NT2/D1 (cell line): ENCODE measurements around the gene TADA1.

Source experiments
- DNase-seq: peaks from one replicate; pipeline ENCODE4 v3.0.0-alpha.2; 2011; ENCODE audit warnings: low read depth, low spot score
- H3K27me3 ChIP-seq: 2 replicates; pipeline ENCODE4 v1.6.0; 2011; ENCODE audit warnings: mild to moderate bottlenecking; ENCODE audit not compliant: insufficient read length, insufficient read depth
- H3K36me3 ChIP-seq: 2 replicates; pipeline ENCODE4 v1.6.1; 2011; ENCODE audit warnings: mild to moderate bottlenecking, low read length, mixed read lengths; ENCODE audit not compliant: insufficient read depth, insufficient read length
- H3K4me1 ChIP-seq: 2 replicates; pipeline ENCODE4 v1.5.1; 2011; ENCODE audit not compliant: insufficient read depth, insufficient read length
- H3K4me3 ChIP-seq: 2 replicates; pipeline ENCODE4 v1.5.1; 2011; ENCODE audit warnings: low read depth; ENCODE audit not compliant: insufficient read length
- H3K9ac ChIP-seq: 2 replicates; pipeline ENCODE4 v1.6.0; 2011; ENCODE audit warnings: low read depth; ENCODE audit not compliant: insufficient read length
- H3K9me3 ChIP-seq: 2 replicates; pipeline ENCODE4 v1.5.1; 2011; ENCODE audit warnings: mild to moderate bottlenecking, low read length; ENCODE audit not compliant: insufficient read depth
- SUZ12 ChIP-seq: IDR thresholded peaks from 2 replicates; pipeline ENCODE4 v1.6.1; 2011; ENCODE audit not compliant: insufficient read length, insufficient read depth; ENCODE audit errors: extremely low read depth
- YY1 ChIP-seq: IDR thresholded peaks from 2 replicates; pipeline ENCODE4 v1.6.1; 2011; ENCODE audit not compliant: insufficient read length, insufficient read depth
- ZNF274 ChIP-seq: IDR thresholded peaks from 2 replicates; pipeline ENCODE4 v1.6.1; 2011; ENCODE audit warnings: mild to moderate bottlenecking, low read depth, low read length

TADA1 gene

GRCh38 chr1:166915042-166915441 is 39.0 kb upstream of the TADA1 start:
- H3K27me3 ChIP-seq: no peaks in the 10 kb centered on the region
- TF ChIP-seq YY1 (no peak), SUZ12 (no peak), ZNF274 (no peak)
- peaks cover 2% of the 10 kb centered on the region for H3K36me3 ChIP-seq
- H3K9ac ChIP-seq: no peak overlapping the region
- peaks cover 16% of the 10 kb centered on the region for H3K9me3 ChIP-seq
- peaks cover 2% of the 10 kb centered on the region for H3K4me1 ChIP-seq
- no peak overlapping the region for H3K4me3 ChIP-seq
- DNase-seq: no peak

DNA sequence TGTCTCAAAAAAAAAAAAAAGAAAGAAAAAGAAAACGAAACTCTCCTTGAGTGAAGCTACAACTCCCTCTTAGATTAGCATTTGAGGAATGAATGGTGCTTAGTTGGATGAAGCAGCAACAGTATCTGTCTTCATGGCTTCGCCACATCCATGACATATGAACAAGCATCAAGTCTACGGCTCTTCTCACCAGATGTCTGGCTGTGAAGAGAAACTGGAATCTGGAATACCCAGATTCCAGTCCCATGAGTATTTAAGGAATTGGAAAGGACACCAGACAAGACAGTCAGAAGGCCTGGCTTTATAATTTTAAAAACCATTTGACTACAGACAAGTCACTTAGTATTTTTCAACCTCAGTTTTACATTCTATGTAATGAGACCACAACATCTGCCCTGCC is 38.0 kb upstream of the TADA1 start:
- TF ChIP-seq ZNF274: no peak
- no peak for TF ChIP-seq YY1
- TF ChIP-seq SUZ12: no peak
- H3K36me3 ChIP-seq: peaks cover 2% of the 10 kb centered on the region
- no peak for DNase-seq
- peaks cover 16% of the 10 kb centered on the region for H3K9me3 ChIP-seq
- peaks cover 2% of the 10 kb centered on the region for H3K4me1 ChIP-seq
- no peaks in the 10 kb centered on the region for H3K27me3 ChIP-seq
- H3K9ac ChIP-seq: no peak overlapping the region
- no peak overlapping the region for H3K4me3 ChIP-seq

GRCh38 chr1:166911624-166912023 is 35.6 kb upstream of the TADA1 start:
- Histone ChIP-seq H3K4me1 (peaks cover 2% of the 10 kb centered on the region), H3K27me3 (no peaks in the 10 kb centered on the region), H3K9me3 (peaks cover 16% of the 10 kb centered on the region), H3K4me3 (no peak overlapping the region), H3K9ac (no peak overlapping the region), H3K36me3 (no peaks in the 10 kb centered on the region)
- no peak for DNase-seq
- TF ChIP-seq SUZ12: no peak
- no peak for TF ChIP-seq YY1
- no peak for TF ChIP-seq ZNF274

DNA sequence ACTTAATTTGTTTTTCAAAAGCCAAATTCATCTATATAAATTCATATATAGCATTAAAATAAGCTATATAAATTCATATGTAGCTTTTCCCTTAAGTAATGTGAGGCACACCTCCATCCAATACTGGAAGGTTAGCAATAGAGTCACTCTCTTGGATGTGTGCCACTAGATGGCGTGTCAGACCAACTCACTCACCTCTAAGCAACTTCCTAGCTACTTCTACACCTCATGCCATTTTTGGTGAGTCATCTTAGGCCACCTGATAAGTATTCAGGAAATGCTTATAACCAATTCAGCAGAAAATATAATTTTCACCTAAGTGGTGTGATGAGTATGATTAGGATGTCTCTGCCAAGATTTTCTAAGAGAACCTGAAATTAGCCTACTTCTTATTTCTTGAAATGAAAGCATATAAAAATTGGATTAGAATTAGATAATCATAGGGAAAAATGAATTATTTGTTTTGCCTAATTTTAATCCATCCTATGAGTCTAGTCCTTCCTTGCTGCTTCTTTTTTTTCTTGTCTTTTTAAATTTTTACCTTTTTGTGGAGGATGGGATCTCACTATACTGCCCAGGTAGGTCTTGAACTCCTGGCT is 34.4 kb upstream of the TADA1 start:
- Histone ChIP-seq H3K9ac (no peak overlapping the region), H3K36me3 (no peaks in the 10 kb centered on the region), H3K27me3 (no peaks in the 10 kb centered on the region), H3K4me3 (no peak overlapping the region), H3K4me1 (no peaks in the 10 kb centered on the region), H3K9me3 (peaks cover 16% of the 10 kb centered on the region)
- peak; percentile 96 for DNase-seq
- no peak for TF ChIP-seq YY1
- no peak for TF ChIP-seq SUZ12
- no peak for TF ChIP-seq ZNF274

DNA sequence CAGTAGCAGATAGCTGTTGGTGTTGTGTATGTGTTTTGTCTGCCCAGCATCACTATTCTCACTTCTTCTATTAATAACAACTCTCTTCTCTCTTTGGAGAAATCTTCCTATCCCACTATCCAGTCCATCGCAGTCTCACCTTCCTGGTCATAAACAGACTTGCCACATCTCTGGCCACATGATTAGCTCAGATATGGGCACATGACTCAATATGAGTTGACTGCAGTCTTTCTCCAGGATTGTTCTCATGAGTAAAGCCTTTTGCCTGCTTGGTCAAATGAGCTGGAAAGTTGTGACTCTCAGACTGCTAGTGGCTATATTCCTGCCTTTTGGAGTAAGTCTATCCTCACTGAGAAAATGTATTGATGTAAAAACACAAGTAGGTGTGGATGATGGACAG is 32.9 kb upstream of the TADA1 start:
- H3K36me3 ChIP-seq: no peaks in the 10 kb centered on the region
- no peak overlapping the region for H3K9ac ChIP-seq
- no peak for DNase-seq
- H3K27me3 ChIP-seq: no peaks in the 10 kb centered on the region
- H3K4me1 ChIP-seq: no peaks in the 10 kb centered on the region
- no peak for TF ChIP-seq YY1
- TF ChIP-seq ZNF274: no peak
- TF ChIP-seq SUZ12: no peak
- peaks cover 16% of the 10 kb centered on the region for H3K9me3 ChIP-seq
- H3K4me3 ChIP-seq: no peak overlapping the region

DNA sequence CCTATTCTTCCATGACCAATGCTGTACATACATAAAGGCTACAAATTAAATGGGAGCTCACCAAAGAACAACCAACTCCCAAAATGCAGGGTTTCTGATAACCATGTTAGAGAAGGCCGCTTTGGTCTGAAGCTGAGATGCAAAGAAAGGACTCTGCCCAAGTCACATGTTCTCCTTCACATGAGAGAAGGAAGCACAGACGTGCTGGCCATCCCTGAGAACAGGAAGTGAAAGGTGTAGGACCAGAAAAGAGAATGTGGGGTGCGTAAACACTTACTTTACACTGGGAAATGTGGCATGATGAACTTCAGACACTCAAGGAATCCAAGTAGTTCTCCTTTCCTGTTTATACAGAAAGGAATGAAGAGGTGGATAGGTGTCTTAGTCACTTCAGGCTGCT is 31.7 kb upstream of the TADA1 start:
- no peaks in the 10 kb centered on the region for H3K27me3 ChIP-seq
- no peak overlapping the region for H3K4me3 ChIP-seq

DNA sequence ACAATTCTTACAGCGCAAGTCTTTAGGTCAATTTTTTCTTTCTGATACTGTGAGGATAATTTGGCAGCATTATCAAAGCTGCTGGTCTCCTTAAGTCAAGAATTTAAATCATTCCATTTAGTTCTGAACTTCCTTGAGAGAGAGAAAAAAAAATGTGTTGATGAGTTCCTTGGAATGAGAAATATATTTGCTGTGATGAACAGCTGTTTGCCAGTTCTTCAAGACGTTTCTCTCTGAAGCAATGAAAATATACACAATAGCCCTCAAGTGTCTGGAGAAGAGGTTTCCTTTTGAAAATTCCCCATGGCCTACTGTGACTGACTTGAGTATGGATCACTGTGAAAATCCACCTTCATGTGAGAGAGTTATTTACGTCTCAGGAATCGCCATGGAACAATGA is 31.0 kb upstream of the TADA1 start:
- no peaks in the 10 kb centered on the region for H3K27me3 ChIP-seq
- H3K9me3 ChIP-seq: peaks cover 20% of the 10 kb centered on the region
- no peak for DNase-seq
- TF ChIP-seq ZNF274 (no peak), SUZ12 (no peak), YY1 (no peak)
- H3K4me1 ChIP-seq: no peaks in the 10 kb centered on the region
- no peaks in the 10 kb centered on the region for H3K36me3 ChIP-seq
- no peak overlapping the region for H3K4me3 ChIP-seq
- no peak overlapping the region for H3K9ac ChIP-seq

More for the DNA sequence above, 31.7 kb upstream of the TADA1 start:
- TF ChIP-seq SUZ12: no peak
- no peak for TF ChIP-seq YY1
- H3K9ac ChIP-seq: no peak overlapping the region
- H3K4me1 ChIP-seq: no peaks in the 10 kb centered on the region
- no peaks in the 10 kb centered on the region for H3K36me3 ChIP-seq
- DNase-seq: no peak
- H3K9me3 ChIP-seq: peaks cover 19% of the 10 kb centered on the region
